K562 (cell line): ENCODE data around the gene CREG1. TPM values are rescaled to one million over a fixed set of nuclear protein-coding genes. Genes with fewer than 3 reads are reported as not detected.

Experiments used
- CEBPZ ChIP-seq: fragments of 150-350 bp; IDR thresholded peaks from 2 replicates; pipeline ENCODE4 v1.6.1; 2014; ENCODE audit warnings: low read depth, mild to moderate bottlenecking, low read length, borderline replicate concordance
- CTBP1 ChIP-seq: fragments of 450-650 bp; IDR thresholded peaks from 2 replicates; pipeline ENCODE4 v1.6.1; 2016; ENCODE audit warnings: borderline replicate concordance
- ERF ChIP-seq: fragments of 450-650 bp; formaldehyde crosslinking; IDR thresholded peaks from 2 replicates; pipeline ENCODE4 v1.4.0; 2020; ENCODE audit warnings: mild to moderate bottlenecking, mixed read lengths
- FOXA1 ChIP-seq: fragments of 450-650 bp; IDR thresholded peaks from 2 replicates; pipeline ENCODE4 v1.6.1; 2016; ENCODE audit warnings: mild to moderate bottlenecking, borderline replicate concordance
- KDM2B ChIP-seq: fragments of 250-450 bp; sonication (Bioruptor Pico); IDR thresholded peaks from 2 replicates; pipeline ENCODE4 v1.8.0; 2021; ENCODE audit warnings: mild to moderate bottlenecking, moderate library complexity
- MCM2 ChIP-seq: fragments of 450-650 bp; IDR thresholded peaks from 2 replicates; pipeline ENCODE4 v1.6.1; 2017; ENCODE audit warnings: low read depth, mild to moderate bottlenecking
- POLR2AphosphoS5 ChIP-seq: IDR thresholded peaks from 2 replicates; pipeline ENCODE4 v1.6.1; 2011; ENCODE audit warnings: mild to moderate bottlenecking, low read depth, low read length, moderate library complexity; ENCODE audit not compliant: control insufficient read depth, insufficient read depth
- SMC3 ChIP-seq: conservative IDR thresholded peaks from 2 replicates; pipeline ENCODE4 v1.6.1; 2011; ENCODE audit warnings: low read depth, low read length, improper control_type of control experiment; ENCODE audit not compliant: insufficient read depth
- TSHZ1 ChIP-seq: fragments of 250-450 bp; sonication (Bioruptor Pico); IDR thresholded peaks from 2 replicates; pipeline ENCODE4 v1.4.0; 2020; ENCODE audit warnings: mild to moderate bottlenecking, moderate library complexity
- YY1 ChIP-seq, 3 experiments: IDR thresholded peaks; 2 replicates each; pipeline ENCODE4 v1.6.1; 2011; ENCODE audit warnings: low read length in 2 of 3, mild to moderate bottlenecking in 2 of 3, moderate library complexity in 2 of 3, borderline replicate concordance in 1 of 3, control low read depth in 1 of 3, low read depth in 1 of 3; ENCODE audit not compliant: insufficient read depth in 3 of 3, insufficient replicate concordance in 2 of 3, control insufficient read depth in 1 of 3, insufficient read length in 1 of 3; ENCODE audit errors: extremely low read depth in 1 of 3
- ZBTB49 ChIP-seq: sonication (generic); formaldehyde crosslinking; IDR thresholded peaks from 2 replicates; pipeline ENCODE4 v1.8.0; 2022; ENCODE audit warnings: missing genetic modification reagents, mild to moderate bottlenecking, borderline replicate concordance
- ZNF324 ChIP-seq: fragments of 250-450 bp; sonication (Bioruptor Pico); IDR thresholded peaks from 2 replicates; pipeline ENCODE4 v1.4.0; 2020; ENCODE audit warnings: mild to moderate bottlenecking
- polyA plus RNA-seq, 8 experiments: library from polyadenylated mRNA; depleted of rRNA in 4 of 8; stranded (reverse) in 5 of 8; unstranded in 3 of 8; fragments of >200 nt; fragmentation: Nextera tagmentation in 2 of 8; fragmentation: Illumina TruSeq in 1 of 8; extraction: Ambion mirVana in 2 of 8; extraction: Trizol in 1 of 8; gene quantifications; 2 replicates each; pipeline versions ENCODE4 v1.2.1 to v1.2.3, GENCODE V29; 2011 to 2014; ENCODE audit warnings: inconsistent platforms in 1 of 8, missing spikeins in 1 of 8
- total RNA-seq, 7 experiments: library from RNA; depleted of rRNA in 6 of 7; stranded (reverse); fragments of >200 nt in 6 of 7; fragmentation: Illumina TruSeq in 2 of 7; extraction: Trizol in 2 of 7; gene quantifications; 2 replicates each; pipeline versions ENCODE4 v1.2.1 to v1.2.3, GENCODE V29; 2011 to 2021; ENCODE audit warnings: low replicate concordance in 1 of 7
- TF ChIP-seq, protein P1 (sequence below), 3 experiments: fragments of 200-800 bp in 1 of 3; fragments of 250-450 bp in 1 of 3; fragments of 450-650 bp in 1 of 3; sonication (Bioruptor Pico) in 1 of 3; sonication (Bioruptor generic) in 1 of 3; formaldehyde crosslinking in 1 of 3; IDR thresholded peaks; 2 replicates each; pipeline versions ENCODE4 v1.6.1 to v1.8.0; 2016 to 2022; ENCODE audit warnings: mild to moderate bottlenecking in 2 of 3, missing genetic modification characterization in 2 of 3, missing compliant biosample characterization in 1 of 3, moderate library complexity in 1 of 3

CREG1 gene
- total and polyA plus RNA-seq, 9 of the 15 experiments (the other 6 are each of a cell fraction or from before 2014, with no cell fraction given) = 45.7 to 272 (median 161) TPM

DNA sequence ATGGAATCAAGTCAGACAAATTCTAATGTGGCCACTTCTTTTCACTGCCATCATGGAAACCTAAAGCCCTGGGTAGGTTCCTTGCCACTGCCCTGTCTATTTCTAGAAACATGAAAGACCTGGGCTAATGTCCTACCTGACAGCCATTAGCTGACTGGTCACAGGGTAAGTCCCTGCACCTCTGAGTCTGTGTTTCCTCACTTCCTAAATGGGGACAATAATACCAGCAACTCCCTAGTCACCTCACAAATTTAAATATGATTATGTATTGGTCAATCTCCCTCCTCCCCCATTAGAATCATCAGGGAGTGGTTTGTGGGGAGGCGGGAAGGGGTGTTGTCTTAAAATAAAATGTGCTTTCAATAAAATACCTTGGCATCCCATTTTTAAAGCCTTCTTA lies 2.2 kb downstream of the CREG1 start (continued):
- no peak for TF ChIP-seq CEBPZ
- TF ChIP-seq YY1 (IDR thresholded peaks at IDR 0.05; ENCODE audit: borderline replicate concordance in 1 of 3, control insufficient read depth in 1 of 3, extremely low read depth in 1 of 3, insufficient read depth in 3 of 3, insufficient read length in 1 of 3, insufficient replicate concordance in 2 of 3, low read depth in 1 of 3, low read length in 2 of 3) = peak in 1 of 3 experiments; percentile 35
- no peak for TF ChIP-seq TSHZ1 (CRISPR knock-in tag)
- 0 out of 2 replicates have a peak, but pooled peaks have one; percentile 18 for TF ChIP-seq CTBP1
- TF ChIP-seq FOXA1 = no peak
- no peak for TF ChIP-seq KDM2B
- no peak for TF ChIP-seq MCM2
- TF ChIP-seq, protein P1, sequence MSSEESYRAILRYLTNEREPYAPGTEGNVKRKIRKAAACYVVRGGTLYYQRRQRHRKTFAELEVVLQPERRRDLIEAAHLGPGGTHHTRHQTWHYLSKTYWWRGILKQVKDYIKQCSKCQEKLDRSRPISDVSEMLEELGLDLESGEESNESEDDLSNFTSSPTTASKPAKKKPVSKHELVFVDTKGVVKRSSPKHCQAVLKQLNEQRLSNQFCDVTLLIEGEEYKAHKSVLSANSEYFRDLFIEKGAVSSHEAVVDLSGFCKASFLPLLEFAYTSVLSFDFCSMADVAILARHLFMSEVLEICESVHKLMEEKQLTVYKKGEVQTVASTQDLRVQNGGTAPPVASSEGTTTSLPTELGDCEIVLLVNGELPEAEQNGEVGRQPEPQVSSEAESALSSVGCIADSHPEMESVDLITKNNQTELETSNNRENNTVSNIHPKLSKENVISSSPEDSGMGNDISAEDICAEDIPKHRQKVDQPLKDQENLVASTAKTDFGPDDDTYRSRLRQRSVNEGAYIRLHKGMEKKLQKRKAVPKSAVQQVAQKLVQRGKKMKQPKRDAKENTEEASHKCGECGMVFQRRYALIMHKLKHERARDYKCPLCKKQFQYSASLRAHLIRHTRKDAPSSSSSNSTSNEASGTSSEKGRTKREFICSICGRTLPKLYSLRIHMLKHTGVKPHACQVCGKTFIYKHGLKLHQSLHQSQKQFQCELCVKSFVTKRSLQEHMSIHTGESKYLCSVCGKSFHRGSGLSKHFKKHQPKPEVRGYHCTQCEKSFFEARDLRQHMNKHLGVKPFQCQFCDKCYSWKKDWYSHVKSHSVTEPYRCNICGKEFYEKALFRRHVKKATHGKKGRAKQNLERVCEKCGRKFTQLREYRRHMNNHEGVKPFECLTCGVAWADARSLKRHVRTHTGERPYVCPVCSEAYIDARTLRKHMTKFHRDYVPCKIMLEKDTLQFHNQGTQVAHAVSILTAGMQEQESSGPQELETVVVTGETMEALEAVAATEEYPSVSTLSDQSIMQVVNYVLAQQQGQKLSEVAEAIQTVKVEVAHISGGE (CRISPR knock-in tag; IDR thresholded peaks at IDR 0.05) = peak in 1 of 3 experiments; percentile 86; a peak in 2 of 6 replicates
- peak; percentile 34; the same call in 1 of the 2 replicates for TF ChIP-seq POLR2AphosphoS5
- TF ChIP-seq ZNF324 = no peak
- TF ChIP-seq ERF = no peak
- TF ChIP-seq ZBTB49 = no peak
- no peak for TF ChIP-seq SMC3
